ENCODE data around the gene ADAR.
A peak's percentile ranks its signal among the peaks of the same experiment; 100 is the strongest.

ADAR gene

GRCh38 chr1:154565876-154566275 is 42.1 kb downstream of the ADAR start:
- ATAC-seq, result no peak
- TF ChIP-seq ZFP3 (CRISPR knock-in tag; IDR thresholded peaks at IDR 0.05), result no peak
- TF ChIP-seq TSHZ2 (CRISPR knock-in tag; IDR thresholded peaks at IDR 0.05), result no peak
- no peak for TF ChIP-seq PPARA (CRISPR knock-in tag; IDR thresholded peaks at IDR 0.05; ENCODE audit: borderline replicate concordance)
- no peak for TF ChIP-seq ARNTL (CRISPR knock-in tag; IDR thresholded peaks at IDR 0.05; ENCODE audit: borderline replicate concordance, low read depth)
- no peak for TF ChIP-seq OSR1 (CRISPR knock-in tag; IDR thresholded peaks at IDR 0.05)
- no peak for TF ChIP-seq CSDC2 (CRISPR knock-in tag; IDR thresholded peaks at IDR 0.05)
- no peak for TF ChIP-seq BACH2 (CRISPR knock-in tag; IDR thresholded peaks at IDR 0.05; ENCODE audit: borderline replicate concordance)

GRCh38 chr1:154559466-154560044 is 48.4 kb downstream of the ADAR start:
- peak; percentile 80 for ATAC-seq
- TF ChIP-seq ZNF8 (CRISPR knock-in tag; IDR thresholded peaks at IDR 0.05) (0 out of 2 replicates have a peak, but pooled peaks have one; percentile 26), ARNTL (CRISPR knock-in tag; IDR thresholded peaks at IDR 0.05; ENCODE audit: borderline replicate concordance, low read depth) (no peak), CREB5 (CRISPR knock-in tag; IDR thresholded peaks at IDR 0.05; ENCODE audit: low read depth) (no peak)

- peak; percentile 13; the same call in 1 of the 2 replicates for TF ChIP-seq TOX (CRISPR knock-in tag; IDR thresholded peaks at IDR 0.05; ENCODE audit: borderline replicate concordance)
- TF ChIP-seq ARNTL (CRISPR knock-in tag; IDR thresholded peaks at IDR 0.05; ENCODE audit: borderline replicate concordance, low read depth), result no peak
- TF ChIP-seq PATZ1 (CRISPR knock-in tag; IDR thresholded peaks at IDR 0.05; ENCODE audit: borderline replicate concordance), result peak; percentile 56; the same call in 1 of the 2 replicates
- peak; percentile 39; the same call in 1 of the 2 replicates for TF ChIP-seq ZFP3 (CRISPR knock-in tag; IDR thresholded peaks at IDR 0.05)
- TF ChIP-seq ZNF70 (CRISPR knock-in tag; IDR thresholded peaks at IDR 0.05), result no peak
- 0 out of 2 replicates have a peak, but pooled peaks have one; percentile 50 for TF ChIP-seq RARB (CRISPR knock-in tag; IDR thresholded peaks at IDR 0.05)
These were observed 49.1 kb downstream of the ADAR start for GRCh38 chr1:154558720-154559465.

GRCh38 chr1:154557939-154558719 is 49.9 kb downstream of the ADAR start, which contains the start of gene UBE2Q1:
Gene UBE2Q1, minus strand, starts transcription at chr1:154558662. Its CDS starts 109 bp downstream, at chr1:154558553.
- TF ChIP-seq OSR1 (CRISPR knock-in tag; IDR thresholded peaks at IDR 0.05) (no peak), ZNF8 (CRISPR knock-in tag; IDR thresholded peaks at IDR 0.05) (no peak), POU6F1 (CRISPR knock-in tag; IDR thresholded peaks at IDR 0.05; ENCODE audit: borderline replicate concordance, low read depth) (no peak), PPARA (CRISPR knock-in tag; IDR thresholded peaks at IDR 0.05; ENCODE audit: borderline replicate concordance) (no peak), ISL1 (CRISPR knock-in tag; IDR thresholded peaks at IDR 0.05) (no peak), ZFP3 (CRISPR knock-in tag; IDR thresholded peaks at IDR 0.05) (no peak), ESRRG (CRISPR knock-in tag; IDR thresholded peaks at IDR 0.05) (no peak), TOX (CRISPR knock-in tag; IDR thresholded peaks at IDR 0.05; ENCODE audit: borderline replicate concordance) (no peak), CSDC2 (CRISPR knock-in tag; IDR thresholded peaks at IDR 0.05) (no peak), ZNF565 (CRISPR knock-in tag; conservative IDR thresholded peaks at IDR 0.05; ENCODE audit: low read depth) (no peak), CREB5 (CRISPR knock-in tag; IDR thresholded peaks at IDR 0.05; ENCODE audit: low read depth) (no peak), ZC3H10 (CRISPR knock-in tag; IDR thresholded peaks at IDR 0.05) (no peak), ARNTL (CRISPR knock-in tag; IDR thresholded peaks at IDR 0.05; ENCODE audit: borderline replicate concordance, low read depth) (no peak), ZNF70 (CRISPR knock-in tag; IDR thresholded peaks at IDR 0.05) (no peak), TSHZ2 (CRISPR knock-in tag; IDR thresholded peaks at IDR 0.05) (no peak)
- no peak for ATAC-seq

More at GRCh38 chr1:154558720-154559465, 49.1 kb downstream of the ADAR start:
- peak; percentile 94 for ATAC-seq
